HL-60/S4 treated with phorbol 12-myristate 13-acetate at 8.2 ng/mL for 4 days and 3 days (cell line): ENCODE data around the gene TPRN.

Experiments
- in situ Hi-C: fragments of 300-500 bp; cut with MboI; formaldehyde crosslinking; loops from 2 replicates; pipeline ENCODE4 v1.15.0; 2022; ENCODE audit warnings: low sequenced_read_pairs

Gene TPRN

DNA sequence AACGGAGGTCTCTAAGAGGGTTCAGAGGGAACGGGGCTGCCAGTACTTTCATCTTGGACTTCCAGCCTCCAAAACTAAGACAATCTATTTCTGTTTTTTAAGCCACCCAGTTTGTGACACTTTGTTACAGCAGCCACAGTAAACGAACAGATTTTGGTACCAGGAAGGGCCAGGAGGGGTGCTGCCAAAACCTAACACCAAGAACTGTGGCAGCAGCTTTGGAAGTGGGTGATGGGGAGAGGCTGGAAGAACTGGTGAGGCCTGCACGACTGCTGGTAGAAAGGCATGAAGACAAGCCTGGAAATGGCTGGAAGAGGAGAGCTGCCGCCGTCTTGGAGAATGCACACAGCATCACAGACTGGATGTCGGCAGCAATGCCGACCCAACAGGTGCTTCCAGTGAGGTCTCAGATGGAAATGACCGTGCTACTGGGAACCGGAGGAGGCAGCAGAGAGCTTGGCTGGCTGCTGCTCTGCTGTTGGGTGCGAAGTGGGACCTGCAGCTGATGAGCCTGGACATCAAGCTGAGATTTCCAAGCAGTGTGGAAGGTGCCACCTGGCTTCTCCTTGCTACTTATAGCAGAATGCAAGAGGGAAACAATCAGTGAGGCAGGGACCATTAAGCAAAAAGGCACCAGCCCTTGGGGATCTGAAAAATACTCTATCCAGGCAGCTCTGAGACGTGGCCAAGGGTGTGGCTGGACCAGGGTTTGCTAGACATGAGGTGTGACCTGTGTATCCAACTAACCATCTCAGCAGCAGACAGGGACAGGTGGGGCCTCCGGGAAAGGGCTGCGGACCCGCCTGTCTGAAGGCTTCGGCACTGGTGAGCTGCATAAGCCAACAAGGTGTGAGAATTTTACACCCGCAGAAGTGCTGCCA is 24.0 kb downstream of the TPRN start:
- in situ Hi-C loops = no loop called here

DNA sequence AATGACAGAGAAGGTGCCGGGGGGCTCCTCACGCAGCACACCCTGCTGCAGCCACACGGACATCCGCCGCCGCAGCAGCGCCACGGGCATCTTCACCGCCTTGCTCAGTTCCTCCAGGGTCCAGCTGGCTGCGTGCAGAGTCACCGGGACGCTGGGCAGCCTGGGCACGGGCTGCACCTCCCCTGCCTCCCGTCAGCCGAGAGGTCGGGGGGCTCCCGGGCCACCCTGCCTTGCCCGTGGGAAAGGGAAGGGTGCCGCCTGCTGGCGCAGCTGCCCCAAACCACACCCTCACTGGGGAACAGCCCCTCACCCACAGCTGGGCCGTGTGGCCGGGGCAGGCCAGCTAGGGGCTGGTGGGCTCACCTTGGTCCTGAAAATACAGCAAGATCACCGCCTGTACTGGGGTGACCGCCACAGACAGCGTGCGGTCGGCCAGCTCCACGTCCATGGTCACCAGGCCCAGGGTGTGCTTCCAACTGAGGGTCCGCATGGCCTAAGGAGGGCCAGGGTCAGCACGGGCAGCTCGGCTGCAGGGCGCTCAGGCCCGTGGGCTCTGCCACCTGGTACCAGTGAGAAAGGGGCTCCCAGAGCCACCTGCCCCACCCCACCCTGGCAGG is 25.1 kb downstream of the TPRN start:
- in situ Hi-C loops = no loop called here

DNA sequence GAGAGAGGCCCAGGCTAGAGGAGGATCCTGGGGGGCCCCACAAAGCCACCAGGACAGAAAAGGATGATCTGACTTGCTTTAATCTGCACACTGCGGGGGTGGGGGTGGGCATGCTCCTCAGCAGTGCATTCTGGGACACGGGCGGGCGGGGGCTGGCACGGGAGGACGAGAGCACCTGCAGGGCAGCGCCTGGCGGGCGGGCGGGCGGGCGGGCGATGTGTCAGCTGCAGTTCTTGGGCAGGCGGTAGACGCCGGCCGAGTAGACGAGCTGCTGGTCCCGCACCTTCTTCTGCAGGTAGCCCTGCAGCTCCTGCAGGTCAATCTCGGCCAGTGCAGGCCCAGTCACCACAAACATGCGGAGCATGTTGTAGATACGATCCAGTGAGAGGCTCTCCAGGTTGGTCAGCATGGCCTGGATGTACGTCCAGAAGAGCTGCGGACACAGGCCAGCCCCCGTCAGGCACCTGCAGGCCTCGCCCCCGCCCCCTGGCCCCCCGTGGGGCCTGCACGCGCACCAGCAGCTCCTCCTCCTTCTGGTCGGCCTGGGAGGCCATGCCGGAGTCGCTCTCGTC is 25.7 kb downstream of the TPRN start:
- in situ Hi-C loops = no loop called here

DNA sequence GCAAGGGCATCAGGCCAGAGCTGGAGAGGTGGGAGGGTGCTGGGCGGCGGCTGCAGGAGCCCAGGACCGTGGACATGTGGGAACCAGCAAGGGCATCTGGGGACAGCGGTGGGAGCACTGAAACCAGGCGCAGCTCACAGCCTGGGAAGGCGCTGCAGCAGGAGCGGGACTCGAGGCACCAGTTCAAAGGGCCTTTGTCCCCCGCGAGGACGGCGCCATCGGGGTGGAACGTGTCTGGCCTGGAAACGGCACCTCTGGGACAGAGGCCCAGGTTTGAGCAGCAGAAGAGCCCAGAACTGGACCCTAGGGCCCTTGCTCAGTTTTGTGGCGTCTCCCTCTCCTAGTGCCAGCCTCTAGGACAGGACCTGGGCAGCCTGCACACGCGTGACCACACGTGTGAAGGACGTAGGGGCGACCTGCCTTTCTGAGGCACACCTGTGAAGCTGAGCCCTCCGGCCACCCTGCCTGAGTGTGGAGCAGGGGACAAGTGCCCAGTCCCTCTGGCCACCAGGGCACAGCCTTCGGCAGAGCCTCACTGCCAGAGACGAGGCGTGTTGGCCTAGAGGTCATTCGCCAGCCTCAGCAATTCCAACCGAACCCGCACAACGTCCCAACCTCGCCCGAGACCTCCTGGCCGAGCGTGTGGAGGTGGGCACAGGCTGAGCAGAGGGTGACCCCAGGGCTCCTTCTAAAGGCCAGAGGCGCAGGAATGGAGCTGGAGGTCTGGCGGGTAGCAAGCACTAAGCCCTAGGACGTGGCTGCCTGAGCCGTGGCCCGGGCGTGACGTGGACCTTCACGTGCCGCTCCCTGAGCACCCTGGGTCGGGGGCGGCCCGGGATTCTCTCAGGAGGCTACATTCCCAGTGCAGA is 26.5 kb downstream of the TPRN start:
- in situ Hi-C loops = no loop called here

DNA sequence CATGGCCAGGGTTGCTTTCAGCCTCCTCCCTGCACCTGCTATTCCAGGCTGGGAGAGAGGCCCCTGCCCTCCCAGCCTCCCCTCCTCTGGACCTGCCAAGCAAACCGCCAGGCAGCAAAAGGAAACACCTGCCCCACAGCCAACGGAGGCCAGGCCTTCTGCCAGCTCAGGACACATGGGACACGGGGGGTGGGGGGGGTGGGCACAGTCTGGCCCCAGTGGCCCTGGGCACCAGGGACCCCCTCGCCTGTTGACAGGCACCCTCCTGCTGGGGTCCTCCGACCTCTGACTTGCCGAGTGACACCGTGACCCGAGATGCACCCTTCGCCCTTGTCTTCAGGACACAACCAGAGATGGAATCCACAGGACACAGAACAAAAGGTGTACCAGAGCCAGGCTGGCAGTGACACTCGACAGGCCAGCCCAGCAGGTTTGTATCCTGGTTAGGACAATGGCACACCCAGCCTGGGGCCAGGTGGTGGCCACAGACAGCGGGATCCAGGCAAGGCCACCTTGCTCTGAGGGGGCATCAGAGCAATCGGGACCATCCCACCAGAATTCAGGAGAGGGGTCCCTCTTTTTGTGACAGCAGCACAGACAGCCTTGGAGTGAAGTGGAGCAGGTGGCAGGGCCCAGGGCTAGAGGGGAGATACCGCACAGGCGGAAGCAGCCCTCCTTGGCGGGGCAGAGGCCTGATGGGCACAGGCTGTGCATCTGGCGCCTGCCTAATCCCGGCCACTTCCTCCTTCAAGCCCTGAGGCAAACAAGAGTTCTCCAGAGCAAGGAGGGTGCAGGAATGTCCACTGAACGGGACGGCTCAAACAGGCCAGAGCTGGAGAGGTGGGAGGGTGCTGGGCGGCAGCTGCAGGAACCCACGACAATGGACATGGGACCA is 27.4 kb downstream of the TPRN start:
- in situ Hi-C loops = no loop called here

DNA sequence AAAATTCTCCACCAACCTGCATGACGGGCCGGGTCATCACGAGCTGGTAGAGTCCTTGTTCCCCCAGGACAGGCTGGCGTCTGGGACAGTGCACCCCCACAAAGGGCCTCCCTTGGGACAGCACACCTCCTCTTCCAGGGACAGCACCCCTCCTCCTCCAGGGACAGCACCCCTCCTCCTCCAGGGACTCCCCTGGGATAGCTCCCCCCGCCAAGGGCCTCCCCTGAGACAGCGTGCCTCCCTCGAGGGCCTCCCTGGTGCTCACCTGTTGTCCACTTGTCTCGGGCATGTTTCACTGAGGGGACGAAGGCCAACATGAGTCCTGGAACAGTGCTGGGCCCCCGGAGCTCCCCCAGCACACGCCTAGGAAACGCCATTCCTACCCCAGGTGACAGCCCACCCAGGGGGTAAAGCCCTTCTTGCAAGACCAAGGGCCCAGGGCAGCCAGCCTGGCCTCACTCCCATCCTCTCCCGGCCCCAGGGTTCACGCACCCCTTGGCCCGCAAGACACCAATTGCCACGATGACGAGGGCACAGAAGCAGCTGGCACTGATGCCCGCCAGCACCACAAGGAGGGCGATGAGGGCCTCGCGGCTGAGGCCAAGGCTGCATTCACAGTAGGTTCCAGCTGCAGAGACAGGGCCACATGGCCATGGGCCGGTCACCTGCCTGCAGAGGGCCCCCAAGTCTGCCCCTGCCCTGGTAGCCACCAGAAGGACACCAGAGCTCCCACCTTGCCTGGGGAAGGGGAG is 29.2 kb downstream of the TPRN start:
- in situ Hi-C loops = no loop called here

DNA sequence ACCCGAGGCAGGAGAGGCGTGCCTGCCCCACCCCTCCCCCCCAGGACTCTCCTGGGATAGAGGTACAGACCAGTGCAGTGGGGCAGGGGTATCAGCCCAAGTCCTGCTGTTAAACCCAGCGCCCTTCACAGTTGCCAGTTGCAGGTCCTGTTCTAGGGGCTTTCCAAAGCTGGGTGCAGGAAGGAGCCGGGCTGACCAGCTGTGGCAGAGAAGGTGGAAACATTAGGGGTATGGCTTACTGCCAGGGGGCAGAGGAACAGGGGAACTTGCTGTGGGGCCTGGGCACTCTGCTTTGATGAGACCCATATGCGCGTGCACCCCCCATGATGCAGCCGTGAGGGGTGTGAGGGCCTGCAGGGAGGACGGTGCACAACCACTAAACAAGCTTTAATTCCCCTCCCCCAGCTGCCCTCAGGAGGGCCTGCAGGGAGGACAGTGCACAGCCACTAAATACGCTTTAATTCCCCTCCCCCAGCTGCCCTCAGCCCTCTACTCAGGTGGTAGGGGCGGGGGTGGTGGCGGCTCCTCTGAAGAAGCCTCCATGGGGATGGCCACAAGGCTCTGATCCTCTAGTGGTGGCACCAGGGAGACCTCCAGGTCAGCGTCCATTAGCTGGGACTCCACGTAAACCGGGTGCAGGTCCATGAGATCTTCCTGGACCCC is 29.9 kb downstream of the TPRN start:
- in situ Hi-C loops = no loop called here

DNA sequence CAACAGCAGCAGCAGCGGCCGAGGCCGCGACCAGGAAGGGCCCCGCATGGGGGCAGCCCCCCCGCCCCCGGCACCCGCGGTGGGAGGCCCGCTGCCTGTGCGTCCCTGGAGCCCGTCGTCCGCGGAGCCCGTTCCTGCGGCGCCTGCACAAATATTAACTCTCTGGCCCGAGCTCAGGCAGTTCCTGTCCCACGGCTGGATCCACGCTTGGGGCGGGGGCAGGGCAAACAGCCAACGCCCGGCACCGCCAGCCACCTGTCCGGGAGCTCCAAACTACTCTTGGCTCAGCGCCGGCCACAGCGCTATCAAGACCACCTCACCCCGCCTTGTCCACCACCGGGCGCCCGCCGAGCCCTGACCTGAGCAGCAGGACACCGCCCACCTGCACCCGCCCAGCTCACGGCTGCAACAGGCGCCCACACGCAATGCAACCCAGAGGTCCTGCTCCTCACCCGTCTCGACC is 30.6 kb downstream of the TPRN start, which contains the start of gene LRRC26:
TSS of gene LRRC26 (minus strand) at position 156 of the 463 bp plus-strand sequence. CDS start at position 48, 108 bp downstream.
- in situ Hi-C loops = no loop called here

DNA sequence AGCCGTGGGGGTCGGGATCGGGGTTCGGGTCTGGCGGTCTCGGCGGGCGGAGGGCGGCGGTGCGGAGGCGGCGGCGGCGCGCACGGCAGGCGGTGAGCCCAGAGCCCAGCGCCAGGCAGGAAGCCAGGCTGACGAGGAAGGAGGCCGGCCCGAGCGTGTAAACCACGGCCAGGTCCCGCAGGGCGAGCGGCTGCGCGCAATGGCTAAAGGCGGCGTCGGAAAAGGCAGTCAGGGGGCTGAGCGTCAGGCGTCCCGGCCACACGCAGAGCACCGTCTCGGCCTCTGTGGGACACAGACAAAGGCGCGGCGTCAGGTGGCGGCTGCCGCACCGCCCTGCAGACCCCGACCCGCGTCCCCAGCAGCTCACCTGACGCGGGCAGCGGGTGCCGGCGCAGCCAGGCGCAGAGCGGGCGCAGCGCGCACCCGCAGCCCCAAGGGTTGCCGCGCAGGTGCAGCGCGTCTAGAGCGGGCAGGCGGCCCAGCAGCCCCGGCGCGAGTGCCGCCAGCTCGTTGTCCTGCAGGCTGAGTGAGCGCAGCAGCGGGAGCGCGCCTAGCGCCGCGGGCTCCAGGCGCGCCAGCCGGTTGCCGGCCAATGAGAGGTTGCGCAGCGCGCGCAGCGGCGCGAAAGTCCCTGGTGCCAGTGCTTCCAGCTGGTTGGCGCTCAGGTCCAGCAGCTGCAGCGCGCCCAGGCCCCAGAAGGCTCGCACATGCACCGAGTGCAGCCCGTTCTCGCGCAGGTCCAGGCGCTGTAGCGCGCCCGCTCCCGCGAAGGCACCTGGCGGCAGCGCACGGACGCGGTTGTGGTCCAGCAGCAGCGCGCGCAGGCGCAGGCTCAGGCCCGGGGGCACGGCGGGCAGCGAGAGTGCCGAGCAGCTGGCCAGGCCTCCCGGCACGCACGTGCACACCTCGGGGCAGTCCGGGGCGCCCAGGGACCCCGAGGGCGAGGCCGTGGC is 31.4 kb downstream of the TPRN start:
- in situ Hi-C loops = no loop called here

DNA sequence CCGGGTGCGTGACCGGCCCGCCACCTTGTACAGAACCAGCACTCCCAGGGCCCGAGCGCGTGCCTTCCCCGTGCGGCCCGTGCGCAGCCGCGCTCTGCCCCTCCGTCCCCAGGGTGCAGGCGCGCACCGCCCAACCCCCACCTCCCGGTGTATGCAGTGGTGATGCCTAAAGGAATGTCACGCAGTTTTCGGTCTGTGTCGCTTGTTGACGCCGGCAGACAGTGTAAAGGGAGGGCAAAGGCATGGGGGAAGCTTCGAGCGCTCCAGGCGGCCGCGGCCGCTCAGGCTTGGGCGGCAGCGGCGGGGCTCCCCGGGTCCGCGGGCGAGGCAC is 32.0 kb downstream of the TPRN start:
- in situ Hi-C loops = no loop called here

DNA sequence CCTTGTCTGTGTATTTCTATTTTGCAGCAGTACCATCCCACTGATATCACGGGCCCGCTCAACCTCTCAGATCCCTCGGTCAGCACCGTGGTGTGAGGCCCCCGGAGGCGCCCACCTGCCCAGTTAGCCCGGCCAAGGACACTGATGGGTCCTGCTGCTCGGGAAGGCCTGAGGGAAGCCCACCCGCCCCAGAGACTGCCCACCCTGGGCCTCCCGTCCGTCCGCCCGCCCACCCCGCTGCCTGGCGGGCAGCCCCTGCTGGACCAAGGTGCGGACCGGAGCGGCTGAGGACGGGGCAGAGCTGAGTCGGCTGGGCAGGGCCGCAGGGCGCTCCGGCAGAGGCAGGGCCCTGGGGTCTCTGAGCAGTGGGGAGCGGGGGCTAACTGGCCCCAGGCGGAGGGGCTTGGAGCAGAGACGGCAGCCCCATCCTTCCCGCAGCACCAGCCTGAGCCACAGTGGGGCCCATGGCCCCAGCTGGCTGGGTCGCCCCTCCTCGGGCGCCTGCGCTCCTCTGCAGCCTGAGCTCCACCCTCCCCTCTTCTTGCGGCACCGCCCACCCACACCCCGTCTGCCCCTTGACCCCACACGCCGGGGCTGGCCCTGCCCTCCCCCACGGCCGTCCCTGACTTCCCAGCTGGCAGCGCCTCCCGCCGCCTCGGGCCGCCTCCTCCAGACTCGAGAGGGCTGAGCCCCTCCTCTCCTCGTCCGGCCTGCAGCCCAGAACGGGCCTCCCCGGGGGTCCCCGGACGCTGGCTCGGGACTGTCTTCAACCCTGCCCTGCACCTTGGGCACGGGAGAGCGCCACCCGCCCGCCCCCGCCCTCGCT is 32.6 kb downstream of the TPRN start:
- in situ Hi-C loops = no loop called here

DNA sequence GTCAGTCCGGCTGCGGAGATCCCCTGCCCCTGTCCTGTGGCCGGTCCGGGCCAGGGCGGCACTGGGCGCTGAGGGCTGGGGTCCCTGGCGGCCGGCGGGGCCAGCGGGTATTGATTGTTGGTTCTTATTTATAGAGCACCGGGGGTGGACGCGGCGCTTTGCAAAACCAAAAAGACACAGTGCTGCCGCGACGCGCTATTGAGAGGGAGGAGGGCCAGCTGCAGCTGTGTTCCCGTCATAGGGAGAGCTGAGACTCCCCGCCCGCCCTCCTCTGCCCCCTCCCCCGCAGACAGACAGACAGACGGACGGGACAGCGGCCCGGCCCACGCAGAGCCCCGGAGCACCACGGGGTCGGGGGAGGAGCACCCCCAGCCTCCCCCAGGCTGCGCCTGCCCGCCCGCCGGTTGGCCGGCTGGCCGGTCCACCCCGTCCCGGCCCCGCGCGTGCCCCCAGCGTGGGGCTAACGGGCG is 33.2 kb downstream of the TPRN start:
- in situ Hi-C loops = no loop called here

DNA sequence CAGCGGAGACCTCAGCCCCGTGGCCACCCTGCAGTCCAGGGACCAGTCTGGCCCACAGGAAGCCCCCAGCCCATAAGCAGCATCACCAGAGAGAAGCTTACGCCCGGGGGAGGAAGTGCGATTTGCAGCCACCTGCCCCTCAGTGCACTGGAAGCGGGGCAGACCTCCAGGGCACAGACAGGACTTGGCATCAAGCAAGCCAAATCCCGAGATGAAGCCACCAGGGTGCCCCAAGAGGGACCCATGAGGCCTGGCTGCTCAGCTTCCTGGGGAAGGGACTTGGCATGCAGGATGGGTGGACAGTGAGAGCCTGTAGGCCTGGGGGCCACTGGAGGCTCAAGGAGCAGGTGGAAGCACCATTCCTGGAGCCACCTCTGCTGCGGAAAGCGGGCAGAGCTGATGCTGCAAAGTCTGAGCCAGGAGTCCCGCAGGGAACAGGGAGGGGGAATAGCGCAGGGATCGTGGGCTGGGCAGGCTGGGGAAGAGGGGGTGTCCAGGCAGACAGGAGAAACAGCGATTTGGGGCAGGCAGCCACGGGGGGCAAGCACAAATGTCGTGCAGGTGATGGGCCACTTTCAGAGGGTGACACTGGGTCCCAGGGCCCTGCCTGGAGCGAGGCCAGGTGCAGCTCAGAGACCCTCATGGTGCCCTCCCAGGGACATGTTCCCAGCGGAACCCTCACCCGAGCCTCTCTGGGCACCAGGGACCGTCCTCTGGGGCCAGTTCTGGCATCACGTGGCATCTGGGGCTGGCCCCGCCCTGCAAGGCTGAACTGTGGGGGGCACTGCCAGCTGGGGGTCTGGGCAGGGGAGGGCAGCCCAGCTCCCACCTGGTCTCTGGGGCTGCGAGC is 33.9 kb downstream of the TPRN start:
- in situ Hi-C loops = no loop called here

DNA sequence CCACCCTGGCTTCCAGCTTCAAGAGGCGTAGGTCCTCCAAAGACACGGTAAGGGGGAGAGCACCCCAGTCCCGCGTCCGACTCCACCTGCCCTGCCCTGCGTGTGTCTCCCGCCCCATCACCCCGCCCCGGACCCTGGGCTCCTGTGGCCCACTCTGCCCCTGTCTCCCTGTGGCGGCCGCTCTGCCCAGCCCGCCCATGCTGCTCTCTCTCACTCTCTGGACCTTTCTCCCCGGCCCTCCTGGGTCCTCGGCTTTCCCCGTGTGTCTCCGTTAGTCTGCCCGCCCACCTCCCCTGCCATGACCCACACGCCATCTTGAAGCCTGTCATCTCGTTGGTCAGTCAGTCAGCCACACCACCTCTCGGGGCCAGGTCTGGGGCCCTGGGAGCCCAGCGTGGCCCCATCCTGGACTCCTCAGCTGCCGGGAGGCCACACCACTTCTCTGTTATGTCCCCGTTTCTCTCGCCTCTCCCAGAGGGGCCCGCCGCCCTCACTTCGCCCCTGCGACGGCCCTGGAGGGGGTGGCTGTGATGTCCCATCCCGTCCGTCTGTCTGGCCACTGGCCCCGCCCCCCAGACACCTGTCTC is 35.2 kb downstream of the TPRN start:
- in situ Hi-C loops = no loop called here
